ENCODE data around the gene MYO3B. TPM values are rescaled to one million over a fixed set of nuclear protein-coding genes. Genes with fewer than 3 reads are reported as not detected.

Gene MYO3B
- total and polyA plus RNA-seq, 2 of the 8 experiments (the other 6 are each of a cell fraction or from before 2014, with no cell fraction given), result 0.17 to 0.19 TPM

- TF ChIP-seq TAF7 (optimal IDR thresholded peaks at IDR 0.05; ENCODE audit: borderline replicate concordance, low read depth, low read length) (no peak), KDM1A (IDR thresholded peaks at IDR 0.05; ENCODE audit: borderline replicate concordance, low read length) (no peak), RBBP5 (IDR thresholded peaks at IDR 0.05; ENCODE audit: borderline replicate concordance, low read depth, low read length) (no peak), KDM4A (IDR thresholded peaks at IDR 0.05; ENCODE audit: low read depth, low read length, severe bottlenecking) (no peak), RFX5 (IDR thresholded peaks at IDR 0.05; ENCODE audit: borderline replicate concordance, low read depth, low read length) (no peak)
- TF ChIP-seq, protein P1, sequence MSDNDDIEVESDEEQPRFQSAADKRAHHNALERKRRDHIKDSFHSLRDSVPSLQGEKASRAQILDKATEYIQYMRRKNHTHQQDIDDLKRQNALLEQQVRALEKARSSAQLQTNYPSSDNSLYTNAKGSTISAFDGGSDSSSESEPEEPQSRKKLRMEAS (IDR thresholded peaks at IDR 0.05), result no peak
- TF ChIP-seq, protein P2, sequence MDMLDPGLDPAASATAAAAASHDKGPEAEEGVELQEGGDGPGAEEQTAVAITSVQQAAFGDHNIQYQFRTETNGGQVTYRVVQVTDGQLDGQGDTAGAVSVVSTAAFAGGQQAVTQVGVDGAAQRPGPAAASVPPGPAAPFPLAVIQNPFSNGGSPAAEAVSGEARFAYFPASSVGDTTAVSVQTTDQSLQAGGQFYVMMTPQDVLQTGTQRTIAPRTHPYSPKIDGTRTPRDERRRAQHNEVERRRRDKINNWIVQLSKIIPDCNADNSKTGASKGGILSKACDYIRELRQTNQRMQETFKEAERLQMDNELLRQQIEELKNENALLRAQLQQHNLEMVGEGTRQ (IDR thresholded peaks at IDR 0.05; ENCODE audit: low read length), result no peak
- Histone ChIP-seq H3K4me2 (ENCODE audit: insufficient read depth in 1 of 2, low read depth in 2 of 2, low read length in 2 of 2) (no peak overlapping the region), H2BK12ac (ENCODE audit: low read depth, low read length) (no peak overlapping the region), H3K4me3 (ENCODE audit: extremely low read depth in 1 of 4, insufficient read depth in 2 of 4, low read depth in 3 of 4, low read length in 4 of 4) (no peak overlapping the region), H2BK20ac (ENCODE audit: low read length) (no peak overlapping the region), H3K9me3 (ENCODE audit: insufficient read depth in 2 of 2, low read depth in 1 of 2, low read length in 1 of 2) (no peaks in the 10 kb centered on the region), H3K79me1 (ENCODE audit: low read depth, low read length) (no peaks in the 10 kb centered on the region), H4K91ac (replicated peaks; ENCODE audit: insufficient read length, low read length) (no peak overlapping the region), H4K5ac (ENCODE audit: insufficient read length, low read depth, low read length) (no peak overlapping the region), H3K23ac (ENCODE audit: insufficient read length) (no peak overlapping the region), H3K18ac (ENCODE audit: extremely low read depth, low read length) (no peak overlapping the region), H3K36me3 (ENCODE audit: control insufficient read depth in 2 of 4, insufficient read depth in 4 of 4, low read length in 3 of 4) (no peaks in the 10 kb centered on the region), H3K9ac (replicated peaks in 1 of 4; ENCODE audit: extremely low read depth in 1 of 4, low read depth in 3 of 4, low read length in 3 of 4) (no peak overlapping the region), H3K27me3 (replicated peaks in 1 of 4; ENCODE audit: control insufficient read depth in 3 of 4, extremely low read depth in 1 of 4, insufficient read depth in 3 of 4, low read length in 3 of 4) (no peaks in the 10 kb centered on the region), H4K20me1 (replicated peaks in 1 of 2; ENCODE audit: control insufficient read depth in 1 of 2, insufficient read depth in 2 of 2, low read length in 2 of 2) (no peaks in the 10 kb centered on the region), H2BK5ac (ENCODE audit: low read depth, low read length) (no peak overlapping the region), H3K79me2 (ENCODE audit: control insufficient read depth in 1 of 2, insufficient read depth in 2 of 2, low read length in 2 of 2) (no peaks in the 10 kb centered on the region), H2BK120ac (replicated peaks; ENCODE audit: low read depth, low read length) (no peak overlapping the region), H3K14ac (ENCODE audit: insufficient read length) (no peak overlapping the region), H3K56ac (replicated peaks; ENCODE audit: insufficient read length, low read depth, low read length) (no peak overlapping the region), H2BK15ac (ENCODE audit: low read length) (no peak overlapping the region), H3K27ac (ENCODE audit: low read depth, low read length) (no peak overlapping the region), H2AFZ (ENCODE audit: low read length) (no peak overlapping the region), H3K4ac (replicated peaks; ENCODE audit: insufficient read length, low read depth, low read length) (no peak overlapping the region), H3K4me1 (replicated peaks in 1 of 4; ENCODE audit: control insufficient read depth in 3 of 4, insufficient read depth in 4 of 4, low read length in 3 of 4) (no peaks in the 10 kb centered on the region), H2AK5ac (ENCODE audit: low read depth, low read length) (no peak overlapping the region), H4K8ac (ENCODE audit: extremely low read depth, insufficient read depth, low read length) (no peak overlapping the region), H3K23me2 (ENCODE audit: low read depth, low read length) (peaks cover 2% of the 10 kb centered on the region; the same call in 1 of the 2 replicates)
- no peak for FAIRE-seq
- ChIA-PET POLR2A (ENCODE audit: partially characterized antibody) (no interaction called here), CTCF (ENCODE audit: partially characterized antibody) (interaction anchor here (1.0 kb wide), 1 partner anchor 15 kb away, joined by 3 read pairs; no protein-coding TSS in a partner anchor)
- no peak for DNase-seq (ENCODE audit: low read depth in 1 of 2, low spot score in 2 of 2)
These were observed 385.5 kb downstream of the MYO3B start for GRCh38 chr2:170563401-170563800.
